Vagina (tissue), 2 donors: Measurements from ENCODE around the gene RBM42. TPM values are rescaled to one million over a fixed set of nuclear protein-coding genes. Genes with fewer than 3 reads are reported as not detected.
A peak's percentile ranks its signal among the peaks of the same experiment; 100 is the strongest.

ENCODE experiments used
- DNase-seq, 2 donors: peaks; one replicate each; pipeline ENCODE4 v3.0.0-alpha.2; 2017; ENCODE audit errors: extremely low spot score in 2 of 2
- H3K27ac ChIP-seq: fragments of 200-600 bp; sonication (generic); one replicate; pipeline ENCODE4 v1.5.1; 2019
- H3K27me3 ChIP-seq: fragments of 200-600 bp; sonication (generic); one replicate; pipeline ENCODE4 v1.5.1; 2019
- H3K36me3 ChIP-seq, 2 donors: fragments of 200-600 bp; sonication (generic); one replicate each; pipeline ENCODE4 v1.5.1; 2017 to 2019
- H3K4me1 ChIP-seq: fragments of 200-600 bp; sonication (generic); one replicate; pipeline ENCODE4 v1.5.1; 2019
- H3K4me3 ChIP-seq, 2 donors: fragments of 200-600 bp; sonication (generic); 1 replicate in 1 of 2; 2 replicates in 1 of 2; pipeline ENCODE4 v1.5.1; 2016 to 2019
- H3K9me3 ChIP-seq: fragments of 200-600 bp; sonication (generic); one replicate; pipeline ENCODE4 v1.5.1; 2019
- POLR2A ChIP-seq, 2 donors: fragments of 450-650 bp; IDR thresholded peaks; one replicate each; pipeline ENCODE4 v1.6.1; 2017; ENCODE audit warnings: antibody characterized with exemption in 2 of 2, mild to moderate bottlenecking in 2 of 2, moderate library complexity in 2 of 2
- POLR2AphosphoS5 ChIP-seq, 2 donors: sonication (generic); formaldehyde crosslinking; IDR thresholded peaks; one replicate each; pipeline ENCODE4 v1.9.0; 2017; ENCODE audit warnings: antibody characterized with exemption in 2 of 2, mild to moderate bottlenecking in 2 of 2, low read depth in 1 of 2; ENCODE audit not compliant: insufficient read depth in 1 of 2
- intact Hi-C: fragments of 100-400 bp; cut with DNase I; formaldehyde crosslinking; loops from one replicate; pipeline ENCODE4 v1.15.1; 2023
- total RNA-seq: library from RNA; depleted of rRNA; stranded (reverse); fragments of >200 nt; gene quantifications from one replicate; pipeline ENCODE4 v1.2.3, GENCODE V29; 2016
- TF ChIP-seq, protein P1 (sequence below), 3 experiments: fragments of 450-650 bp in 2 of 3; fragments of 200-600 bp in 1 of 3; sonication (generic) in 1 of 3; IDR thresholded peaks; one replicate each; pipeline ENCODE4 v1.5.1; 2017 to 2019; ENCODE audit warnings: antibody characterized with exemption in 3 of 3, mild to moderate bottlenecking in 2 of 3, moderate library complexity in 2 of 3

RBM42 gene
- total RNA-seq, 1 donor from 2014 or later: 54.3 TPM

DNA sequence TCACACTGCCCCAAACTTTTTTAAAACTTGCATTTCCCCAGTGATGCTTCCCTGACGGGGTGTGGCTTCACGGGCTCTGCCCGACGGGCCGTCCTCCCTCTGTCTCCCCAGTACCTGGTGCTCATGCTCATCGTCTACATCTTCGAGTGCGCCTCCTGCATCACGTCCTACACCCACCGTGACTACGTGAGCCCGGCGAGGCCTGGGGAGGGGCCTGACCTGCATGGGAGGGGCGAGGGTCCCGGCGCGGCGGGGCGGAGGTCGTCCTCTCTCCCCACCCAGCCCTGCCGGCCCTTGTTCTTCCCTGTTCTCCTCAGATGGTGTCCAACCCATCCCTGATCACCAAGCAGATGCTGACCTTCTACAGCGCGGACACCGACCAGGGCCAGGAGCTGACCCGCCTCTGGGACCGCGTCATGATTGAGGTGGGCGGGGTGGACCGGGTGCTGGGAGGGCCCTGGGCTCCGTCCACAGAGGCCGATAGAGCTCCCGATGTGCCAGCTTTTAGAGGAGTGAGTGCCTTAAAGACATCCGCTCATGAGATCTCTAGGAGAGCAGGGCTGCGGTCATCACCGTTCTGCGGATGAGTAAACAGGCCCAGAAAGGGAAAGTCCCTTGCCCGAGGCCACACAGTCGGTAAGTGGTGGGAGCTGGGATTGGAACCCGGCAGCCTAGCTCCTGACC, 44.4 kb downstream of the RBM42 start:
- no peaks in the 10 kb centered on the region for H3K36me3 ChIP-seq
- peak overlapping the region; percentile 14 for H3K4me3 ChIP-seq
- no peak overlapping the region for H3K27ac ChIP-seq
- TF ChIP-seq, protein P1, sequence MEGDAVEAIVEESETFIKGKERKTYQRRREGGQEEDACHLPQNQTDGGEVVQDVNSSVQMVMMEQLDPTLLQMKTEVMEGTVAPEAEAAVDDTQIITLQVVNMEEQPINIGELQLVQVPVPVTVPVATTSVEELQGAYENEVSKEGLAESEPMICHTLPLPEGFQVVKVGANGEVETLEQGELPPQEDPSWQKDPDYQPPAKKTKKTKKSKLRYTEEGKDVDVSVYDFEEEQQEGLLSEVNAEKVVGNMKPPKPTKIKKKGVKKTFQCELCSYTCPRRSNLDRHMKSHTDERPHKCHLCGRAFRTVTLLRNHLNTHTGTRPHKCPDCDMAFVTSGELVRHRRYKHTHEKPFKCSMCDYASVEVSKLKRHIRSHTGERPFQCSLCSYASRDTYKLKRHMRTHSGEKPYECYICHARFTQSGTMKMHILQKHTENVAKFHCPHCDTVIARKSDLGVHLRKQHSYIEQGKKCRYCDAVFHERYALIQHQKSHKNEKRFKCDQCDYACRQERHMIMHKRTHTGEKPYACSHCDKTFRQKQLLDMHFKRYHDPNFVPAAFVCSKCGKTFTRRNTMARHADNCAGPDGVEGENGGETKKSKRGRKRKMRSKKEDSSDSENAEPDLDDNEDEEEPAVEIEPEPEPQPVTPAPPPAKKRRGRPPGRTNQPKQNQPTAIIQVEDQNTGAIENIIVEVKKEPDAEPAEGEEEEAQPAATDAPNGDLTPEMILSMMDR (IDR thresholded peaks at IDR 0.05): no peak
- TF ChIP-seq POLR2AphosphoS5 (IDR thresholded peaks at IDR 0.05; ENCODE audit: insufficient read depth in 1 of 2, low read depth in 1 of 2): no peak
- no peak for TF ChIP-seq POLR2A (IDR thresholded peaks at IDR 0.05)
- H3K9me3 ChIP-seq: no peaks in the 10 kb centered on the region
- no peak for DNase-seq
- H3K4me1 ChIP-seq: no peaks in the 10 kb centered on the region
- no peaks in the 10 kb centered on the region for H3K27me3 ChIP-seq
- intact Hi-C loops: no loop called here

DNA sequence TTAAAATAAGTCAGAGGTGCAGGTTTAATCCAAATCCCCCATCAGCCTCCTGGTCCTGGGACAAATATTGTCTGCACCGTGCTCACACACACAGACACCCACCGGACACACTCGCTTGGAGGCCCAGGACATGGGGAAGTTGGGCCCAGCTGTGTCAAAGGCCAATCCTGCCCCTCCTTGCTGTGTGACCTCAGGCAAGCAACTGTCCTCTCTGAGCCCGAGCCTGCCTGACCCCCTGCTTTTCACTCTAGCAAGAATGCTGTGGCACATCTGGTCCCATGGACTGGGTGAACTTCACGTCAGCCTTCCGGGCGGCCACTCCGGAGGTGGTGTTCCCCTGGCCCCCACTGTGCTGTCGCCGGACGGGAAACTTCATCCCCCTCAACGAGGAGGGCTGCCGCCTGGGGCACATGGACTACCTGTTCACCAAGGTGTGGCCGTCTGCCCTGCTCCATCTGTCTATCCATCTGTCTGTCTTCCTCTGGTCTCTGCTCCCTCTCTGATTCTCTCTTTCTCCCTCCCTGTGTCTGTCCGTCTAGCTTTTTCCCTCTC, 46.8 kb downstream of the RBM42 start:
- H3K36me3 ChIP-seq: no peaks in the 10 kb centered on the region
- DNase-seq: no peak
- no peaks in the 10 kb centered on the region for H3K4me1 ChIP-seq
- no peaks in the 10 kb centered on the region for H3K9me3 ChIP-seq
- no peak overlapping the region for H3K27ac ChIP-seq
- no peaks in the 10 kb centered on the region for H3K27me3 ChIP-seq
- H3K4me3 ChIP-seq: no peak overlapping the region
- intact Hi-C loops: no loop called here
- TF ChIP-seq POLR2A (IDR thresholded peaks at IDR 0.05) (no peak), POLR2AphosphoS5 (IDR thresholded peaks at IDR 0.05; ENCODE audit: insufficient read depth in 1 of 2, low read depth in 1 of 2) (no peak)
- TF ChIP-seq, protein P1 (IDR thresholded peaks at IDR 0.05): no peak

Other genes starting within 250 kb of the RBM42 start
- not detected for gene FFAR2, start 180.8 kb upstream of the RBM42 start, total RNA-seq
- gene KRTDAP, start 138.6 kb upstream of the RBM42 start, total RNA-seq: 687 TPM
- 237 TPM for gene DMKN, start 115.4 kb upstream of the RBM42 start, total RNA-seq
- gene SBSN, start 100.7 kb upstream of the RBM42 start, total RNA-seq: 162 TPM
- gene GAPDHS, start 95.6 kb upstream of the RBM42 start, total RNA-seq: not detected
- gene TMEM147, start 83.4 kb upstream of the RBM42 start, total RNA-seq: 104 TPM
- not detected for gene ATP4A, start 65.4 kb upstream of the RBM42 start, total RNA-seq
- gene PMIS2, start 42.9 kb upstream of the RBM42 start, total RNA-seq: not detected
- gene HAUS5, start 16.3 kb upstream of the RBM42 start, total RNA-seq: 11.0 TPM
- gene ETV2, start 12.7 kb downstream of the RBM42 start, total RNA-seq: not detected
- 265 TPM for gene COX6B1, start 19.3 kb downstream of the RBM42 start, total RNA-seq
- 9.1 TPM for gene UPK1A, start 37.5 kb downstream of the RBM42 start, total RNA-seq
- not detected for gene ZBTB32, start 75.5 kb downstream of the RBM42 start, total RNA-seq
- gene KMT2B, start 89.0 kb downstream of the RBM42 start, total RNA-seq: 16.0 TPM
- 7.4 TPM for gene IGFLR1, start 113.4 kb downstream of the RBM42 start, total RNA-seq
- 6.6 TPM for gene U2AF1L4, start 116.4 kb downstream of the RBM42 start, total RNA-seq
- 28.2 TPM for gene PSENEN, start 116.6 kb downstream of the RBM42 start, total RNA-seq
- 11.3 TPM for gene LIN37, start 119.5 kb downstream of the RBM42 start, total RNA-seq
- gene HSPB6, start 128.0 kb downstream of the RBM42 start, total RNA-seq: 238 TPM
- gene PROSER3, start 129.1 kb downstream of the RBM42 start, total RNA-seq: 13.8 TPM
- gene ARHGAP33, start 146.5 kb downstream of the RBM42 start, total RNA-seq: 35.4 TPM
- gene PRODH2, start 183.8 kb downstream of the RBM42 start, total RNA-seq: not detected
- not detected for gene NPHS1, start 223.5 kb downstream of the RBM42 start, total RNA-seq
- gene KIRREL2, start 227.9 kb downstream of the RBM42 start, total RNA-seq: not detected
- 1.5 TPM for gene APLP1, start 239.5 kb downstream of the RBM42 start, total RNA-seq